GM12878 (cell line): ENCODE results near the gene CDYL. TPM values are rescaled to one million over a fixed set of nuclear protein-coding genes. Genes with fewer than 3 reads are reported as not detected.
A peak's percentile ranks its signal among the peaks of the same experiment; 100 is the strongest.

ENCODE experiments used
- ATAC-seq: fragments of 200-7000 bp; cut with Tn5 transposase; 3 replicates; pipeline ENCODE4 v1.9.1; 2020; ENCODE audit warnings: mild to moderate bottlenecking, moderate library complexity
- BruUV-seq: library from RNA; stranded (reverse); fragments of 400-500 nt; replicated peaks from 2 replicates; lab custom pipeline; 2021; lab: Mats Ljungman, UMichigan
- CTCF ChIA-PET: fragments of 300-600 bp; sonication (Branson Sonifier 250); formaldehyde crosslinking; extraction: SDS; loops from one replicate; lab custom pipeline; 2021; ENCODE audit warnings: inconsistent platforms; lab: Yijun Ruan, JAX
- POLR2A ChIA-PET: fragments of 350-600 bp; formaldehyde crosslinking; extraction: SDS; loops from one replicate; lab custom pipeline; 2021; ENCODE audit warnings: inconsistent platforms; lab: Charles Lee
- RAD21 ChIA-PET: fragments of 300-600 bp; sonication (Branson Sonifier 250); formaldehyde crosslinking; loops from one replicate; lab custom pipeline; 2023; ENCODE audit warnings: antibody characterized with exemption; ENCODE audit not compliant: unreplicated experiment; lab: Charles Lee
- SMC1A ChIA-PET: fragments of 300-600 bp; sonication (Branson Sonifier 250); formaldehyde crosslinking; loops from one replicate; lab custom pipeline; 2023; ENCODE audit not compliant: unreplicated experiment, uncharacterized antibody; lab: Charles Lee
- DNase-seq: peaks from one replicate; pipeline ENCODE4 v3.0.0-alpha.2; 2011; ENCODE audit warnings: low read depth, low spot score
- FAIRE-seq: peaks from 3 replicates; lab custom pipeline; 2011; peaks lifted over from hg19 to GRCh38; lab: Jason Lieb, UNC
- H2AFZ ChIP-seq: 2 replicates; pipeline ENCODE4 v1.6.0; 2011; ENCODE audit warnings: low read depth, low read length, control low read depth; ENCODE audit not compliant: control insufficient read depth
- H3K27ac ChIP-seq: 2 replicates; pipeline ENCODE4 v1.5.1; 2011; ENCODE audit warnings: control low read depth; ENCODE audit not compliant: control insufficient read depth, insufficient read depth
- H3K27me3 ChIP-seq, 2 experiments: replicated peaks in 1 of 2; 2 replicates each; pipeline versions ENCODE4 v1.6.0 to v1.6.1; 2011; ENCODE audit warnings: low read length in 1 of 2; ENCODE audit not compliant: control insufficient read depth in 2 of 2, insufficient read depth in 2 of 2
- H3K36me3 ChIP-seq, 2 experiments: 2 replicates each; pipeline ENCODE4 v1.5.1; 2011; ENCODE audit warnings: low read length in 1 of 2; ENCODE audit not compliant: control insufficient read depth in 2 of 2, insufficient read depth in 2 of 2
- H3K4me1 ChIP-seq: 2 replicates; pipeline ENCODE4 v1.6.1; 2011; ENCODE audit warnings: mild to moderate bottlenecking, low read length, moderate library complexity, mixed read lengths; ENCODE audit not compliant: control insufficient read depth, insufficient read depth
- H3K4me2 ChIP-seq: 2 replicates; pipeline ENCODE4 v1.6.0; 2011; ENCODE audit warnings: control low read depth; ENCODE audit not compliant: control insufficient read depth, insufficient read depth
- H3K4me3 ChIP-seq: fragments of 200-600 bp; sonication (generic); 2 replicates; pipeline ENCODE4 v1.5.1; 2016
- H3K79me2 ChIP-seq: 2 replicates; pipeline ENCODE4 v1.6.0; 2011; ENCODE audit warnings: low read length; ENCODE audit not compliant: control insufficient read depth, insufficient read depth
- H3K9ac ChIP-seq: 2 replicates; pipeline ENCODE4 v1.8.0; 2011; ENCODE audit warnings: low read length, control low read depth, mixed read lengths; ENCODE audit not compliant: control insufficient read depth, insufficient read depth
- H3K9me3 ChIP-seq: replicated peaks from 3 replicates; pipeline ENCODE4 v1.5.1; 2011; ENCODE audit warnings: mild to moderate bottlenecking, low read length; ENCODE audit not compliant: control insufficient read depth, insufficient read depth
- H4K20me1 ChIP-seq: 2 replicates; pipeline ENCODE4 v1.6.0; 2011; ENCODE audit not compliant: control insufficient read depth, insufficient read depth
- FOS ChIP-seq: IDR thresholded peaks from 3 replicates; pipeline ENCODE4 v1.6.1; 2011; ENCODE audit warnings: borderline replicate concordance; ENCODE audit not compliant: insufficient read length; ENCODE audit errors: extremely low read depth
- IKZF1 ChIP-seq: fragments of 450-650 bp; conservative IDR thresholded peaks from 2 replicates; pipeline ENCODE4 v1.6.1; 2017; ENCODE audit warnings: antibody characterized with exemption, mild to moderate bottlenecking
- MYC ChIP-seq: IDR thresholded peaks from 2 replicates; pipeline ENCODE4 v1.6.1; 2011; ENCODE audit warnings: mild to moderate bottlenecking, low read length, moderate library complexity, inconsistent platforms; ENCODE audit not compliant: insufficient read depth, insufficient replicate concordance, insufficient read length, severe bottlenecking
- NR2C2 ChIP-seq: IDR thresholded peaks from 2 replicates; pipeline ENCODE4 v1.6.1; 2011; ENCODE audit warnings: borderline replicate concordance, low read depth; ENCODE audit not compliant: control insufficient read depth, insufficient read length
- POLR2AphosphoS5 ChIP-seq: IDR thresholded peaks from 2 replicates; pipeline ENCODE4 v1.6.1; 2011; ENCODE audit warnings: mild to moderate bottlenecking, low read length, inconsistent platforms
- RB1 ChIP-seq: fragments of 450-650 bp; formaldehyde crosslinking; IDR thresholded peaks from 2 replicates; pipeline ENCODE4 v1.6.1; 2017; ENCODE audit warnings: mild to moderate bottlenecking, borderline replicate concordance
- RUNX3 ChIP-seq: IDR thresholded peaks from 2 replicates; pipeline ENCODE4 v1.6.1; 2012; ENCODE audit warnings: low read length, inconsistent platforms
- TBL1XR1 ChIP-seq: IDR thresholded peaks from 2 replicates; pipeline ENCODE4 v1.6.1; 2012; ENCODE audit warnings: low read depth, low read length, improper control_type of control experiment
- TCF12 ChIP-seq: IDR thresholded peaks from 2 replicates; pipeline ENCODE4 v1.6.1; 2011; ENCODE audit warnings: low read depth, mild to moderate bottlenecking, low read length
- ZNF274 ChIP-seq: IDR thresholded peaks from one replicate; pipeline ENCODE4 v1.8.0; 2011; ENCODE audit not compliant: insufficient read length, insufficient read depth
- WGBS: methylation state at CpG from one replicate; pipeline ENCODE4 v1.1.6; 2016; ENCODE audit warnings: low lambda C conversion rate; ENCODE audit not compliant: insufficient replicate concordance, insufficient coverage; ENCODE audit errors: missing lambda C conversion rate; 5-methylcytosine and 5-hydroxymethylcytosine counted together
- in situ Hi-C: fragments of 300-500 bp; cut with MboI; formaldehyde crosslinking; loops from 9 replicates; pipeline ENCODE4 v1.14.3; 2018; ENCODE audit warnings: mixed read lengths
- intact Hi-C: fragments of 100-400 bp; cut with micrococcal nuclease; formaldehyde crosslinking; loops from one replicate; pipeline ENCODE4 v1.14.2; 2022; ENCODE audit not compliant: unreplicated experiment
- polyA plus RNA-seq, 11 experiments: library from polyadenylated mRNA; depleted of rRNA in 4 of 11; unstranded in 6 of 11; stranded (reverse) in 5 of 11; fragments of >200 nt; fragmentation: Nextera tagmentation in 4 of 11; fragmentation: Illumina TruSeq in 1 of 11; extraction: Ambion mirVana in 4 of 11; extraction: Trizol in 1 of 11; gene quantifications; 1 replicate in 1 of 11; 2 replicates in 10 of 11; pipeline versions ENCODE4 v1.2.1 to v1.2.3, GENCODE V29; 2011 to 2016; ENCODE audit warnings: inconsistent platforms in 2 of 11, missing spikeins in 2 of 11, low read depth in 1 of 11
- total RNA-seq, 4 experiments: library from RNA; depleted of rRNA in 3 of 4; stranded (reverse); fragments of >200 nt in 3 of 4; fragmentation: Illumina TruSeq in 1 of 4; extraction: Trizol in 1 of 4; gene quantifications; 2 replicates each; pipeline versions ENCODE4 v1.2.1 to v1.2.3, GENCODE V29; 2013 to 2021
- TF ChIP-seq, protein P1 (sequence below): fragments of 450-650 bp; IDR thresholded peaks from 2 replicates; pipeline ENCODE4 v1.6.1; 2017; ENCODE audit warnings: low read depth, mild to moderate bottlenecking, moderate library complexity
- TF ChIP-seq, protein P2 (sequence below): IDR thresholded peaks from 2 replicates; pipeline ENCODE4 v1.6.1; 2012; ENCODE audit warnings: low read depth, low read length, improper control_type of control experiment
- TF ChIP-seq, protein P3 (sequence below): fragments of 450-650 bp; IDR thresholded peaks from 2 replicates; pipeline ENCODE4 v1.6.1; 2017; ENCODE audit warnings: antibody characterized with exemption, mild to moderate bottlenecking, moderate library complexity
- TF ChIP-seq, protein P4 (sequence below): fragments of 450-650 bp; IDR thresholded peaks from 2 replicates; pipeline ENCODE4 v1.6.1; 2016; ENCODE audit warnings: mild to moderate bottlenecking

Gene CDYL
- total and polyA plus RNA-seq, 10 of the 15 experiments (the other 5 are each of a cell fraction or from before 2014, with no cell fraction given), result 9.3 to 61.2 (median 28.5) TPM

DNA sequence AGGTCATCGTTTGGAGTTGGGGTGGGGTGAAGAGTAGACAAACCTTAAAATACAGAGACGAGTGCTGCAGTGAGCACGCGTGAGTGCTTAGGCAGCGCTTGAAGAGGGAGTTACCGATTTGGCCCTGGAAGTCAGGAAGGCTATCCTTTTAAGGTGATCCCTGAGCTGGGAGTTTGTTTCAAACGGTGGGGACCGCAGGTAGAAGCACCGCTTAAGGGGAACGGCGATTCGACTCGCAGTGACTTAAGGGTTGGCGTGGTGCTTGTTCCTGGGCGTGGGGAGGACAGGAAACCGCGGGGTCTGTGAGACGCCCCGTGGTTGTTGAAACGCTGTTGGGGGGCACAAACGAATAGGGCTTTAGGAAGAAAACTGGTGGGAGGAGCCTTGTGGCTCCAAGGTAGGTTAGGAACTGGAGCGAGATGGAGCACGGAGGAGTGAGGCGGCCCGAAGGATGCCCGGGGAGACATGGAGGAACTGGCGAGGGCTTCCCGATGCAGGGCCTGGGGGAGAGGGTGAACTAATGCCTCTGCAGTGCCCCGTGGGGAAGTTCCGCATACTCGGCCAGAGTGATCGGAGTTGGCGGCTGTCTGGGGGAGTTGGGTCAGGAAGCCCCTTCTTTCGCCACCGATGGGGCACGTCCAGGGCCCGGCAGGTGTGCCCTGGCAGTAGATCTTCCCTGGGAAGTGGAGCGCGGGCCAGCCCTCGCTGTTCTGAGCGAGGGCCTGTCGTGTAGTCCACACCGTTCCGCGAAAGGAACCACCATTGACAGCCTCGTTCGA is 1.3 kb upstream of the CDYL start:
- Histone ChIP-seq H3K79me2 (peaks cover 29% of the 10 kb centered on the region), H3K27me3 (peaks cover 3% of the 10 kb centered on the region in 2 experiments; a peak in 2 of 4 replicates), H4K20me1 (0 out of 2 replicates have a peak, but pooled peaks cover 3% of the 10 kb centered on the region), H3K9me3 (peaks cover 3% of the 10 kb centered on the region; the same call in 2 of the 3 replicates), H3K9ac (peak overlapping the region; percentile 50; the same call in 1 of the 2 replicates), H2AFZ (peak overlapping the region; percentile 84), H3K4me2 (peak overlapping the region; percentile 86), H3K4me3 (peak overlapping the region; percentile 59; the same call in 1 of the 2 replicates), H3K27ac (no peak overlapping the region), H3K4me1 (peaks cover 19% of the 10 kb centered on the region), H3K36me3 (no peaks in the 10 kb centered on the region)
- no peak for FAIRE-seq
- RAD21 ChIA-PET, result interaction anchor here (0.6 to 11.3 kb wide), 3 partner anchors 15 to 105 kb away, joined by 3 to 203 read pairs (median 6); no protein-coding TSS in a partner anchor
- SMC1A ChIA-PET, result interaction anchor here (1.0 to 1.5 kb wide), 4 partner anchors 15 to 153 kb away, joined by 3 to 5 read pairs (median 3); no protein-coding TSS in a partner anchor
- intact Hi-C loops (no loop called here), in situ Hi-C loops (loop anchor here (10.0 kb wide), 1 partner anchor 750 kb away; a partner anchor contains a TSS)
- POLR2A ChIA-PET, result no interaction called here
- WGBS, result 10% methylated on average over 46 of the region's 47 CpGs
- no peak for ATAC-seq
- no peak for DNase-seq
- no TSS peak for BruUV-seq
- CTCF ChIA-PET, result interaction anchor here (0.6 kb wide), 1 partner anchor 558 kb away, joined by 3 read pairs; no protein-coding TSS in a partner anchor
- TF ChIP-seq TCF12, result no peak
- TF ChIP-seq, protein P1, sequence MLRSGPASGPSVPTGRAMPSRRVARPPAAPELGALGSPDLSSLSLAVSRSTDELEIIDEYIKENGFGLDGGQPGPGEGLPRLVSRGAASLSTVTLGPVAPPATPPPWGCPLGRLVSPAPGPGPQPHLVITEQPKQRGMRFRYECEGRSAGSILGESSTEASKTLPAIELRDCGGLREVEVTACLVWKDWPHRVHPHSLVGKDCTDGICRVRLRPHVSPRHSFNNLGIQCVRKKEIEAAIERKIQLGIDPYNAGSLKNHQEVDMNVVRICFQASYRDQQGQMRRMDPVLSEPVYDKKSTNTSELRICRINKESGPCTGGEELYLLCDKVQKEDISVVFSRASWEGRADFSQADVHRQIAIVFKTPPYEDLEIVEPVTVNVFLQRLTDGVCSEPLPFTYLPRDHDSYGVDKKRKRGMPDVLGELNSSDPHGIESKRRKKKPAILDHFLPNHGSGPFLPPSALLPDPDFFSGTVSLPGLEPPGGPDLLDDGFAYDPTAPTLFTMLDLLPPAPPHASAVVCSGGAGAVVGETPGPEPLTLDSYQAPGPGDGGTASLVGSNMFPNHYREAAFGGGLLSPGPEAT, result 0 out of 2 replicates have a peak, but pooled peaks have one; percentile 13
- no peak for TF ChIP-seq FOS
- no peak for TF ChIP-seq RB1
- no peak for TF ChIP-seq NR2C2
- TF ChIP-seq, protein P2, sequence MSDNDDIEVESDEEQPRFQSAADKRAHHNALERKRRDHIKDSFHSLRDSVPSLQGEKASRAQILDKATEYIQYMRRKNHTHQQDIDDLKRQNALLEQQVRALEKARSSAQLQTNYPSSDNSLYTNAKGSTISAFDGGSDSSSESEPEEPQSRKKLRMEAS, result peak; percentile 27; the same call in 1 of the 2 replicates
- TF ChIP-seq TBL1XR1, result no peak
- TF ChIP-seq POLR2AphosphoS5, result no peak
- 0 out of 2 replicates have a peak, but pooled peaks have one; percentile 5 for TF ChIP-seq RUNX3
- TF ChIP-seq IKZF1, result no peak; the same call in 1 of the 2 replicates
- TF ChIP-seq, protein P3, sequence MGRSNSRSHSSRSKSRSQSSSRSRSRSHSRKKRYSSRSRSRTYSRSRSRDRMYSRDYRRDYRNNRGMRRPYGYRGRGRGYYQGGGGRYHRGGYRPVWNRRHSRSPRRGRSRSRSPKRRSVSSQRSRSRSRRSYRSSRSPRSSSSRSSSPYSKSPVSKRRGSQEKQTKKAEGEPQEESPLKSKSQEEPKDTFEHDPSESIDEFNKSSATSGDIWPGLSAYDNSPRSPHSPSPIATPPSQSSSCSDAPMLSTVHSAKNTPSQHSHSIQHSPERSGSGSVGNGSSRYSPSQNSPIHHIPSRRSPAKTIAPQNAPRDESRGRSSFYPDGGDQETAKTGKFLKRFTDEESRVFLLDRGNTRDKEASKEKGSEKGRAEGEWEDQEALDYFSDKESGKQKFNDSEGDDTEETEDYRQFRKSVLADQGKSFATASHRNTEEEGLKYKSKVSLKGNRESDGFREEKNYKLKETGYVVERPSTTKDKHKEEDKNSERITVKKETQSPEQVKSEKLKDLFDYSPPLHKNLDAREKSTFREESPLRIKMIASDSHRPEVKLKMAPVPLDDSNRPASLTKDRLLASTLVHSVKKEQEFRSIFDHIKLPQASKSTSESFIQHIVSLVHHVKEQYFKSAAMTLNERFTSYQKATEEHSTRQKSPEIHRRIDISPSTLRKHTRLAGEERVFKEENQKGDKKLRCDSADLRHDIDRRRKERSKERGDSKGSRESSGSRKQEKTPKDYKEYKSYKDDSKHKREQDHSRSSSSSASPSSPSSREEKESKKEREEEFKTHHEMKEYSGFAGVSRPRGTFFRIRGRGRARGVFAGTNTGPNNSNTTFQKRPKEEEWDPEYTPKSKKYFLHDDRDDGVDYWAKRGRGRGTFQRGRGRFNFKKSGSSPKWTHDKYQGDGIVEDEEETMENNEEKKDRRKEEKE, result no peak
- no peak for TF ChIP-seq MYC
- TF ChIP-seq ZNF274, result no peak
- TF ChIP-seq, protein P4, sequence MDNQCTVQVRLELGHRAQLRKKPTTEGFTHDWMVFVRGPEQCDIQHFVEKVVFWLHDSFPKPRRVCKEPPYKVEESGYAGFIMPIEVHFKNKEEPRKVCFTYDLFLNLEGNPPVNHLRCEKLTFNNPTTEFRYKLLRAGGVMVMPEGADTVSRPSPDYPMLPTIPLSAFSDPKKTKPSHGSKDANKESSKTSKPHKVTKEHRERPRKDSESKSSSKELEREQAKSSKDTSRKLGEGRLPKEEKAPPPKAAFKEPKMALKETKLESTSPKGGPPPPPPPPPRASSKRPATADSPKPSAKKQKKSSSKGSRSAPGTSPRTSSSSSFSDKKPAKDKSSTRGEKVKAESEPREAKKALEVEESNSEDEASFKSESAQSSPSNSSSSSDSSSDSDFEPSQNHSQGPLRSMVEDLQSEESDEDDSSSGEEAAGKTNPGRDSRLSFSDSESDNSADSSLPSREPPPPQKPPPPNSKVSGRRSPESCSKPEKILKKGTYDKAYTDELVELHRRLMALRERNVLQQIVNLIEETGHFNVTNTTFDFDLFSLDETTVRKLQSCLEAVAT, result no peak
